Measurements from ENCODE around the gene IFNL2.
"Not testable (repeated sequence)": the region's sequence is repeated elsewhere in the genome, so short reads cannot be mapped to it uniquely, and the experiment has no call there.

Gene IFNL2

DNA sequence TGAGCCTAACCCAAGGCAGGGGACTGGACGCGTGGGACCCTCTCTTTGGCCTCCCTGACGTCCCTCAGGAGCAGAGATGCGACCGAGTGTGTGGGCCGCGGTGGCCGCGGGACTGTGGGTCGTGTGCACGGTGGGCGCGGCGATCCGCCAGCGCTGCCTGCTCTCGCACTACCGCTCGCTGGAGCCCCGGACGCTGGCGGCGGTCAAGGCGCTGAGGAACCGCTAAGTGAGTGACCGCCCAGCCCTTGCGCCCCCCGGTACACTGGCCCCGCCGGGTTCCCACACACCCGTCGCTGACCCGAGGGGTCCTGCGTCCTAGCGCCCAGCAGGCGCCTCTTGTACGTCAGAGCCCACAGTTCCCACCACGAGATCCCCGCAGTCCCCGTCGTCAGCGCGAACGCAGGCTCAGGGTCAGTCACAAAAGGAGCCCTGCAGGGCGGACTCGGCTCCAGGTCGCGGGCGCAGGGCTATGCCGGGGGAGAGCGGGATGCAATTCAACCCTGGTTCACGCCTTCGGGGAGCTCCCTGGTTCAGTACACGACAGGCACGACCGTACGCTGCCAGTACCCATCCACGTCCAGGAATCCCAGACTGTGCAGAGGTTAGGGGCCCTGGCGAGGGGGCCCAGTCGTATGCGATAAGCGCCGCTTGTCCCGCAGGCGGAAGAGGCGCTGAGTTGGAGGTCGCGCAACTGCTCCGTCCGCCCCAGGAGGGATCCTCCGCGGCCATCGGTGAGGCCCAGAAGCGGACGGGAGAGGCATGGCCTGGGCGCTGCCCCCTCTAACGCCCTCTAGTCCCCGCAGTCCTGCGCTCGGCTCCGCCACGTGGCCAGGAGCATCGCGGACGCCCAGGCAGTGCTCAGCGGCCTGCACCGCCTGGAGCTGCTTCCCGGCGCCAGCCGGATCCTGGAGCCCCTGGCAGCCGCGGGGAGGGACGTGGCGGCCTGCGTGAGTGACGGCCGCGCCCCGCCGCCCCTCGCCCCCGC, 3.6 kb upstream of the IFNL2 start:
- H3K4me1 Mint-ChIP-seq (ENCODE audit: low read depth), result peaks cover 11% of the 10 kb centered on the region
- H3K36me3 Mint-ChIP-seq (ENCODE audit: low read depth), result no peaks in the 10 kb centered on the region
- H3K4me3 Mint-ChIP-seq, result no peak overlapping the region
- H3K27ac Mint-ChIP-seq, result no peak overlapping the region
- intact Hi-C loops (cut with micrococcal nuclease), result no loop called here
- no peaks in the 10 kb centered on the region for H3K9me3 Mint-ChIP-seq
- peaks cover 59% of the 10 kb centered on the region for H3K27me3 Mint-ChIP-seq

DNA sequence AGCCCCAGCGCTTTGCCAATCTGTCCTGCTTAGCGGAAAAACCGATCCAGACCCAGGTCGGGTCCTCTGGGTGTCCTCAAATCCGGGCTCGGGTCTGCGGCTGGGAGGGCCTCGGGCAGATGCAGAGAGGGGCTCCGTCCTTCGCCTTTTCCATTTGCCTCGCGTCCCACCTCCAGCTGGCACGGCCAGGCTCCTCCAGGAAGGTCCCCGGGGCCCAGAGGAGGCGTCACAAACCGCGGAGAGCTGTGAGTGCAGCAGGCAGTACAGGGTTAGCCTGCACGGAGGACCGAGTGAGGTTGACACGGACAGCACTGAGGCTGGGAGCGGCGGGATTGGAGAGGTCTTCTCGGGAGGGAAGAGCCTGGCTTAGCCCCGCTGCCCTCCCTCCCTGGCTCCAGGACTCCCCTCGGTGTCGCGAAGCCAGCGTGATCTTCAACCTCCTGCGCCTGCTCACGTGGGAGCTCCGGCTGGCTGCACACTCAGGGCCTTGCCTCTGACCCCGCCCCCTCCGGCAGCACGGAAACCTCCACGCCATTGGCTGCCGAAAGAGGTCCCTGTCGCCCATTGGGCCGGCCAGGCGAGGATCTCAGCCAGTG, 2.8 kb upstream of the IFNL2 start:
- peaks cover 11% of the 10 kb centered on the region for H3K4me1 Mint-ChIP-seq (ENCODE audit: low read depth)
- intact Hi-C loops (cut with micrococcal nuclease), result no loop called here
- H3K27me3 Mint-ChIP-seq, result peaks cover 63% of the 10 kb centered on the region
- no peaks in the 10 kb centered on the region for H3K9me3 Mint-ChIP-seq
- no peak overlapping the region for H3K27ac Mint-ChIP-seq
- H3K4me3 Mint-ChIP-seq, result no peak overlapping the region
- no peaks in the 10 kb centered on the region for H3K36me3 Mint-ChIP-seq (ENCODE audit: low read depth)

DNA sequence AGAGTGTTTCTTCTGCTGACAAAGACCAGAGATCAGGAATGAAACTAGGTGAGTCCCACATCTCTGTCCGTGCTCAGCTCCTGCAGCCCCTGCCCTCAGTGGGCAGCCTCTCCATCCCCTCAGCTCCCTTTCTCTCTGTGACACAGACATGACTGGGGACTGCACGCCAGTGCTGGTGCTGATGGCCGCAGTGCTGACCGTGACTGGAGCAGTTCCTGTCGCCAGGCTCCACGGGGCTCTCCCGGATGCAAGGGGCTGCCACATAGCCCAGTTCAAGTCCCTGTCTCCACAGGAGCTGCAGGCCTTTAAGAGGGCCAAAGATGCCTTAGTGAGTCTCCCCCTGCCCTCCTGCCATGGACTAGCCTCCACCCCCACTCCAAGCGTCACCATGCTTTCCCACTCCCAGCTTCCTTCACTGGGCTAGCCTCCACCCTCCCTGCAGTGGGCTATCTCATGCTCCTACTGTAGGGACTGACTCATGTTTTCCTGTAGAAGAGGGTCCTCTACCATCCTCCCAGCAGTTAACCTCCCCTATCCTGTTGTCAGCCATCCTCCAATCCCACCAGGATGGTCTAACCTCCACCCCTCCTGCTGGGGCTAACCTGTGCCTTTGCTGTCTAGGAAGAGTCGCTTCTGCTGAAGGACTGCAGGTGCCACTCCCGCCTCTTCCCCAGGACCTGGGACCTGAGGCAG, 481 bp downstream of the IFNL2 start:
- H3K27ac Mint-ChIP-seq; H3K36me3 Mint-ChIP-seq (ENCODE audit: low read depth); intact Hi-C loops (cut with micrococcal nuclease); H3K4me3 Mint-ChIP-seq; H3K9me3 Mint-ChIP-seq: not testable (repeated sequence)
- Mint-ChIP-seq H3K4me1 (ENCODE audit: low read depth) (peaks cover 11% of the 10 kb centered on the region), H3K27me3 (peaks cover 53% of the 10 kb centered on the region)

DNA sequence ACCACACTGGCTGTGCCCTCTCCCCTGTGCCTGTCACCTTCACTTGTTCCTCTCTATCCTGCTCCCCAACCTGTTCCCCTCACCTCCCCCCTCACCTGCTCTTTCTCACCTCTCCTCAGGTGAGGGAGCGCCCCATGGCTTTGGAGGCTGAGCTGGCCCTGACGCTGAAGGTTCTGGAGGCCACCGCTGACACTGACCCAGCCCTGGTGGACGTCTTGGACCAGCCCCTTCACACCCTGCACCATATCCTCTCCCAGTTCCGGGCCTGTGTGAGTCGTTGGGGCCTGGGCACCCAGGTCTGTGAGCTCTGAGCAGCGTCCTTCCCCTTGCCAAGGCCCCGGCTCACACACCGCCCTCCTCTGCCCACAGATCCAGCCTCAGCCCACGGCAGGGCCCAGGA, 1.2 kb downstream of the IFNL2 start:
- H3K4me3 Mint-ChIP-seq; H3K27ac Mint-ChIP-seq; intact Hi-C loops (cut with micrococcal nuclease); H3K9me3 Mint-ChIP-seq; H3K4me1 Mint-ChIP-seq (ENCODE audit: low read depth); H3K36me3 Mint-ChIP-seq (ENCODE audit: low read depth): not testable (repeated sequence)
- peaks cover 46% of the 10 kb centered on the region for H3K27me3 Mint-ChIP-seq

DNA sequence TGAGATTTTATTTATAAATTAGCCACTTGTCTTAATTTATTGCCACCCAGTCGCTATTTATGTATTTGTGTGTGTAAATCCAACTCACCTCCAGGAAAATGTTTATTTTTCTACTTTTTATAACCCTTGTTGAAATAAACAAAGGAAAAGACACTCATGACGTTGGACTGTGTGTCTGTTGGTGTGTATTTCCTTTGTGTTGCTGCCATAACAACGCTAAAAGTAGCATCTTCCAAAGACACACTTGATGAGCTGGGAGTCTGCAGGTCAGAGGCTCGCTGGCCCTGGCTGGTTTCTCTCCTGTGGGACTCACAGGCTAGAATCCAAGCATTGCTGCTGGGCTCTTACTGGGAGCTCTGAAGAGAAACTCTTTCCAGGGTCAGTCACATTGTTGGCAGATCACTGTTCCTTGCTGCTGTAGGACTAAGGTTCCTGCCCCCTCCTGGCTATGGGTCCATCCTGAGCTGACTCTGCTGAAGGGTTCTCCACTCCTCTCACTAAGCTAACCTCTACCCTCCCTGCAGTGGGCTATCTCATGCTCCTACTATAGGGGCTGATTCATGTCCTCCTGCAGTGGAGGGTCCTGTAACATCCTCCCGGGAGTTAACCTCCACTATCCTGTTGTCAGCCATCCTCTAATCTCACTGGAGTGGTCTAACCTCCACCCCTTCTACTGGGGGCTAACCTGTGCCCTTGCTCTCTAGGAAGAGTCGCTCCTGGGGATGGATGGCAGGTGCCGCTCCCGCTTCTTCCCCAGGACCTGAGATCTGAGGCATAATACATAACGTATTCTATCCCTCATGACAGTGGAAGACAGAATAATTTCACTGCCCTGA, 2.1 kb downstream of the IFNL2 start:
- intact Hi-C loops (cut with micrococcal nuclease), result no loop called here
- peaks cover 37% of the 10 kb centered on the region for H3K27me3 Mint-ChIP-seq
- no peaks in the 10 kb centered on the region for H3K9me3 Mint-ChIP-seq
- no peak overlapping the region for H3K27ac Mint-ChIP-seq
- no peaks in the 10 kb centered on the region for H3K4me1 Mint-ChIP-seq (ENCODE audit: low read depth)
- no peaks in the 10 kb centered on the region for H3K36me3 Mint-ChIP-seq (ENCODE audit: low read depth)
- no peak overlapping the region for H3K4me3 Mint-ChIP-seq

DNA sequence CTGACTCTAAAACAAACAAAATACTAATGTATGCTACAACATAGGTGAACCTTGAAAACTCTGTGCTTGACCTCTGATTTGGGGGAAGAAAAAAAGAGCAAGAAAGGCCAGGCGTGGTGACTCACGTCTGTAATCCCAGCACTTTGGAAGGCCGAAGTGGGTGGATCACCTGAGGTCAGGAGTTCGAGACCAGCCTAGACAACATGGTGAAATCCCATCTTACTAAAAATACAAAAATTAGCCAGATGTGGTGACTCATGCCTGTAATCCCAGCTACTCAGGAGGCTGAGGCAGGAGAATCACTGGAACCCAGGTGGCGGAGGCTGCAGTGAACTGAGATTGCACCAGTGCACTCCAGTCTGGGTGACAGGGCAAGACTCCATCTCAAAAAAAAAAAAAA, 5.7 kb downstream of the IFNL2 start:
- H3K4me1 Mint-ChIP-seq (ENCODE audit: low read depth); H3K36me3 Mint-ChIP-seq (ENCODE audit: low read depth); H3K4me3 Mint-ChIP-seq; intact Hi-C loops (cut with micrococcal nuclease); H3K9me3 Mint-ChIP-seq; H3K27ac Mint-ChIP-seq: not testable (repeated sequence)
- peaks cover 30% of the 10 kb centered on the region for H3K27me3 Mint-ChIP-seq

DNA sequence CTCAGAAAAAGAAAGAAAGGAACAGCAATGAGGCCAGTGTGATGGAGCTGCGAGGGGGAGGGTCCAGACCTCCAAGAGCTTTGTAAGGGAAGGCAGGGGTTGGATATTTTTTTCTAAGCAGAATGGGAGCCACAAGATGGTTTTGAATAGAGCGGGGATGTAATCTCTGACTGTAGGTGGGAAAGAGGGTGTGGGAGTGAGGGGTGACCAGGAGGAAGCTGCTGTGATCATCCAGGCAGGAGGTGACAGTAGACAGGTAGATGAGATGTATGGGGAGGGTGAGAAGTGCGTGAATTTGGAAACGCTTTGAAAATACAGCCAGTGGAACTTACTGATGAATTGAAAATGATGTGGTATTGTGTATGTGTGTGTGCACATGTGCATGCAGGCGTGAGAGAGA, 7.4 kb downstream of the IFNL2 start:
- H3K4me1 Mint-ChIP-seq (ENCODE audit: low read depth), result no peaks in the 10 kb centered on the region
- intact Hi-C loops (cut with micrococcal nuclease), result no loop called here
- H3K27me3 Mint-ChIP-seq, result peaks cover 18% of the 10 kb centered on the region
- no peak overlapping the region for H3K4me3 Mint-ChIP-seq
- no peaks in the 10 kb centered on the region for H3K36me3 Mint-ChIP-seq (ENCODE audit: low read depth)
- H3K27ac Mint-ChIP-seq, result no peak overlapping the region
- H3K9me3 Mint-ChIP-seq, result no peaks in the 10 kb centered on the region

DNA sequence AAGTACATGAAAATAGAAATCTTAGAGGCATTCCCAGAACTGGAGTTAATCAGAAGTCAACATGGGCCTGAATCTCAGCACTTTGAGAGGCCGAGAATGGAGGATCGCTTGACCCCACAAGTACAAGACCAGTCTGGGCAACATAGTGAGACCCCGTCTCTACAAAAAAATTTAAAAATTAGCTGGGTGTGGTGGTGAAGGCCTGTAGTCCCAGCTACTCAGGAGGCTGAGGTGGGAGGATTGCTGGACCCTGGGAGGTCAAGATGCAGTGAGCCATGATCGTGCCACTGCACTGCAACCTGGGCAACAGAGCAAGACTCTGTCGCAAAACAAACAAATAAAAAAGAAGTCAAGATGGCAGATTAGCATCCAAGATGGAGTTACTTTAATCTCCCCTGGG, 8.5 kb downstream of the IFNL2 start:
- Mint-ChIP-seq H3K36me3 (ENCODE audit: low read depth) (no peaks in the 10 kb centered on the region), H3K27ac (peak overlapping the region; percentile 56), H3K4me1 (ENCODE audit: low read depth) (no peaks in the 10 kb centered on the region), H3K27me3 (peaks cover 13% of the 10 kb centered on the region), H3K9me3 (peaks cover 1% of the 10 kb centered on the region), H3K4me3 (no peak overlapping the region)
- intact Hi-C loops (cut with micrococcal nuclease), result no loop called here

DNA sequence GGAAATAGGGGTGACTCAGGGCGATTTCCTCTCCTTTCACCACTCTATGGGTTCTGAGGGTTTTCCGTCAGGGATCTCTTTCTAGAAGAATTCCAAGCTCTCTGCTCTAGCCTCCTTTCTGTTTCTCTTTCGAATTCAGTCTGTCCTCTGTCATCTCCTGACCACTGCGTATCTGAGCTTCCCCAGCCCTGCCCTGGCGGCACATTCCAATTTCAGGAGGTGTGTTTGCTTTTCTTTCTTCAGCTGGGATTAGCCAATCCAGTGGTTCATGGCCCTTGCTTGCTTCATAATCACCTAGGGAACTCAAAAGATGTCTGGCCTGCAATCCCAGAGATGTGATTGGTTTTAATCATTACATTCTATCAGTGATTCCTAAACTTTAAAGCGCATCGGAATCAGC, 9.4 kb downstream of the IFNL2 start:
- Mint-ChIP-seq H3K27me3 (peaks cover 15% of the 10 kb centered on the region), H3K9me3 (peaks cover 7% of the 10 kb centered on the region), H3K4me1 (ENCODE audit: low read depth) (no peaks in the 10 kb centered on the region), H3K27ac (no peak overlapping the region), H3K4me3 (no peak overlapping the region), H3K36me3 (ENCODE audit: low read depth) (no peaks in the 10 kb centered on the region)
- intact Hi-C loops (cut with micrococcal nuclease), result no loop called here

DNA sequence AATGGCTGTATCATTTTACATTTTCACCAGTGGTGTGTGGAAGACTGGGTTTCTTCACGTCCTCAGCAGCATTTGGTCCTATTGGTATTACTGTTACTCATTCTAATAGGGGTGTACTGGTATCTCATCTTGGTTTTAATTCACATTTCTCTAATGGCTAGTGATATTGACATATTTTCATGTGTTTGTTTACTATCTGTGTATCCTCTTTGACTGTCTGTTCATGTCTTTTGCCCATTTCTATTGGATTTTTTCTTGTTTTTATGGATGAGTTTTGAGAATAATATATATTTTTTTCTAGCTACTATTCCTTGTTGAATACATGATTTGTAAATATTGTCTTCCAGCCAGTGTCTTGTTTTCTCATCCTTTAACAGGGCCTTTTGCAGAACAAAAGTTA, 13.8 kb downstream of the IFNL2 start:
- Mint-ChIP-seq H3K4me3 (no peak overlapping the region), H3K27me3 (peaks cover 9% of the 10 kb centered on the region), H3K36me3 (ENCODE audit: low read depth) (no peaks in the 10 kb centered on the region), H3K9me3 (peaks cover 7% of the 10 kb centered on the region), H3K27ac (no peak overlapping the region), H3K4me1 (ENCODE audit: low read depth) (peaks cover 5% of the 10 kb centered on the region)
- intact Hi-C loops (cut with micrococcal nuclease), result no loop called here

DNA sequence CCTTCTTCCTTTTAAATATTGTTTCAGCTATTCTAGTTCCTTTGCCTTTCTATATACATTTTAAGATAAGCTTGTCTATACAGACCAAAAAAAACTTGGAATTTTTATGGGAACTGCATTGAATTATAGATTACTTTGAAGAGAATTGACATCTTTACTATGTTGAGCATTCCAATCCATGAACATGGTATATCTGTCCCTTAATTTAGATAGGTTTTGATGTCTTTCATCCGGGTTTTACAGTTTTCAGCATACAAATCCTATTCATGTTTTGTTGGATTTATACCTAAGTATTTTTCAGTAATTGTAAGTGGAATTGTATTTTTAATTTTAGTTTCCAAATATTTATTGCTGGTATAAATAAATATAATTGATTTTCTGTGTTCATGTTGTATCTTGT, 15.8 kb downstream of the IFNL2 start:
- H3K27me3 Mint-ChIP-seq, result peaks cover 2% of the 10 kb centered on the region
- peaks cover 17% of the 10 kb centered on the region for H3K4me1 Mint-ChIP-seq (ENCODE audit: low read depth)
- peaks cover 7% of the 10 kb centered on the region for H3K9me3 Mint-ChIP-seq
- no peaks in the 10 kb centered on the region for H3K36me3 Mint-ChIP-seq (ENCODE audit: low read depth)
- H3K4me3 Mint-ChIP-seq, result no peak overlapping the region
- intact Hi-C loops (cut with micrococcal nuclease), result no loop called here
- no peak overlapping the region for H3K27ac Mint-ChIP-seq

DNA sequence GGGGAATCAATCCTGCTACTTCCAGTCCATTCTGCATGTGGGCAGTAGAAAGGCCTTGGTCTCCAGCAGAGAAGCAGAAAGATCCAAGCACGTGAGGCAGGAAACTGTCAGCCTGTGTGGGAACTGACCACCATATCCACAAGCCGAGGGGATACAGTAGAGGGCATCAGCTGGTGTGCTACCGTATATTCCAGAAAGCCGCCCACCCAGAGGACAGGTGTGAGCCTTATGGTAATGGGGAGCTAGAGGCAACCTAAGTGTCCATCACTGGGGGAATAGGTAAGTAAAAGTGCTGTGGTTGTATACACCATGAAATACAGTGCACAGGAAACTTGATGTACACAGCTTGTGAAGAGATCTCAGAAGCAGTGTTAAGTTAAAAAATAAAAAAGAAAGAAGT, 25.2 kb downstream of the IFNL2 start:
- intact Hi-C loops (cut with micrococcal nuclease), result no loop called here

DNA sequence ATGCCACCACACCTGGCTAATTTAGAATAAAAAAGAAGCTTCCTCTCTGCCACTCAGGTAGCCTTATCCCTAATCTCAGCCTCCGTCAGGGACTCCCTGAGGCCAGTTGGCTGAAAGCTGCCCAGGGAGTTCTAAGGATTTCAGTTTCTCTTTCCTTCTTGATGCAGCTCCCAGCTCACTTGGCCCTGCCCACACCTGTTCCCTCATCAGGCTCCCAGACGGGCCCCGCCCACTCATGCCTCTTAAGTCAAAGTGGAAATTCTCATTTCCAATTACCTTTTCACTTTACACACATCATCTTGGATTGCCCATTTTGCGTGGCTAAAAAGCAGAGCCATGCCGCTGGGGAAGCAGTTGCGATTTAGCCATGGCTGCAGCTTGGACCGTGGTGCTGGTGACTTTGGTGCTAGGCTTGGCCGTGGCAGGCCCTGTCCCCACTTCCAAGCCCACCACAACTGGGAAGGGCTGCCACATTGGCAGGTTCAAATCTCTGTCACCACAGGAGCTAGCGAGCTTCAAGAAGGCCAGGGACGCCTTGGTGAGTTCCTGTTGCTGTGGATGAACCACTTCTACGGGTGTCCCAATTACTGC, 28.0 kb downstream of the IFNL2 start, which contains the start of gene IFNL1:
IFNL1 (plus strand) TSS at position 353 of the 591 bp plus-strand sequence; CDS start at position 368, 15 bp downstream.
- H3K4me3 Mint-ChIP-seq, result no peak within 1 kb of the TSS
- H3K9me3 Mint-ChIP-seq, result no peaks in the 10 kb centered on the region
- H3K36me3 Mint-ChIP-seq (ENCODE audit: low read depth), result no peaks in the 10 kb centered on the region
- peaks cover 21% of the 10 kb centered on the region for H3K27me3 Mint-ChIP-seq
- intact Hi-C loops (cut with micrococcal nuclease), result no loop called here
- no peak within 1 kb of the TSS for H3K27ac Mint-ChIP-seq
- H3K4me1 Mint-ChIP-seq (ENCODE audit: low read depth), result peaks cover 49% of the 10 kb centered on the region

More for the DNA sequence above, 25.2 kb downstream of the IFNL2 start:
- H3K4me3 Mint-ChIP-seq, result no peak overlapping the region
- H3K36me3 Mint-ChIP-seq (ENCODE audit: low read depth), result no peaks in the 10 kb centered on the region
- peaks cover 30% of the 10 kb centered on the region for H3K27me3 Mint-ChIP-seq
- no peaks in the 10 kb centered on the region for H3K9me3 Mint-ChIP-seq
- peaks cover 38% of the 10 kb centered on the region for H3K4me1 Mint-ChIP-seq (ENCODE audit: low read depth)
- H3K27ac Mint-ChIP-seq, result peak overlapping the region; percentile 25

All from dendritic cell treated with granulocyte-macrophage colony-stimulating factor and Interleukin-4, amounts not matched to agents 40 ng/mL and 50 ng/mL, for 4 days (primary cell).